ENCODE results near the gene PSMG4. TPM values are rescaled to one million over a fixed set of nuclear protein-coding genes. Genes with fewer than 3 reads are reported as not detected.
A peak's percentile ranks its signal among the peaks of the same experiment; 100 is the strongest.

Gene PSMG4
- total and polyA plus RNA-seq, 2 donors (not counting 3 experiments of a cell fraction or from before 2014, with no cell fraction given) = 31.4 to 46.0 TPM

- Histone ChIP-seq H4K20me1 (replicated peaks; ENCODE audit: control insufficient read depth, extremely low read depth, insufficient read depth, low read length) (no peaks in the 10 kb centered on the region), H3K4me1 (ENCODE audit: control insufficient read depth, extremely low read depth, insufficient read depth, low read length) (peaks cover 6% of the 10 kb centered on the region), H3K9me3 (replicated peaks; ENCODE audit: control insufficient read depth, insufficient read depth, low read length) (no peaks in the 10 kb centered on the region), H3K9ac (replicated peaks; ENCODE audit: extremely low read depth, insufficient read depth, low read length) (no peak overlapping the region), H2AFZ (ENCODE audit: low read depth, low read length) (no peak overlapping the region), H3K27ac (ENCODE audit: insufficient read depth, low read depth, low read length) (peak overlapping the region; percentile 43), H3K4me3 (replicated peaks in 1 of 3; ENCODE audit: insufficient read depth in 1 of 3, low read depth in 1 of 3, low read length in 3 of 3) (no peak overlapping the region), H3K9me1 (replicated peaks; ENCODE audit: control insufficient read depth, extremely low read depth, insufficient read depth, low read length) (no peaks in the 10 kb centered on the region), H3K79me2 (ENCODE audit: control insufficient read depth, insufficient read depth, low read length) (no peaks in the 10 kb centered on the region), H3K4me2 (ENCODE audit: insufficient read depth, low read length) (no peak overlapping the region), H3K27me3 (ENCODE audit: control insufficient read depth in 2 of 2, insufficient read depth in 2 of 2, low read length in 2 of 2) (no peaks in the 10 kb centered on the region), H3K36me3 (ENCODE audit: control insufficient read depth in 2 of 2, extremely low read depth in 1 of 2, insufficient read depth in 2 of 2, low read length in 2 of 2) (peaks cover 0 to 2% of the 10 kb centered on the region in 2 experiments)
- TF ChIP-seq JUN (IDR thresholded peaks at IDR 0.05; ENCODE audit: borderline replicate concordance, insufficient read depth, insufficient read length, low read depth) (no peak), MAX (IDR thresholded peaks at IDR 0.05; ENCODE audit: insufficient read depth, insufficient read length) (no peak), CTCF (IDR thresholded peaks at IDR 0.05; ENCODE audit: extremely low read depth in 1 of 2, insufficient read depth in 1 of 2, low read depth in 1 of 2, low read length in 2 of 2) (no peak)
- CTCF ChIA-PET = interaction anchor here (0.7 to 0.9 kb wide), 2 partner anchors 13 to 27 kb away, joined by 3 read pairs; no protein-coding TSS in a partner anchor
- POLR2A ChIA-PET = no interaction called here
- BruUV-seq (replicated peaks) = TSS peak; percentile 84
- dilution Hi-C loops (cut with MboI; ENCODE audit: extremely low pct_ligation_motif_present, low sequenced_read_pairs) = loop anchor here (25.0 kb wide), 1 partner anchor 695 kb away; no protein-coding TSS in a partner anchor
- FAIRE-seq (no peak), DNase-seq (ENCODE audit: low read depth, low spot score) (no peak)
- intact Hi-C loops (cut with micrococcal nuclease) = no loop called here
These were observed 33.9 kb downstream of the PSMG4 start for GRCh38 chr6:3292431-3293197.
